ENCODE measurements around the gene AOPEP. TPM values are rescaled to one million over a fixed set of nuclear protein-coding genes. Genes with fewer than 3 reads are reported as not detected.

The AOPEP gene
- total and polyA plus RNA-seq, 2 of the 13 experiments (the other 11 are each of a cell fraction or from before 2014, with no cell fraction given): 22.2 to 41.6 TPM

GRCh38 chr9:95031711-95032461 lies 305.4 kb downstream of the AOPEP start (continued):
- TF ChIP-seq, protein P1, sequence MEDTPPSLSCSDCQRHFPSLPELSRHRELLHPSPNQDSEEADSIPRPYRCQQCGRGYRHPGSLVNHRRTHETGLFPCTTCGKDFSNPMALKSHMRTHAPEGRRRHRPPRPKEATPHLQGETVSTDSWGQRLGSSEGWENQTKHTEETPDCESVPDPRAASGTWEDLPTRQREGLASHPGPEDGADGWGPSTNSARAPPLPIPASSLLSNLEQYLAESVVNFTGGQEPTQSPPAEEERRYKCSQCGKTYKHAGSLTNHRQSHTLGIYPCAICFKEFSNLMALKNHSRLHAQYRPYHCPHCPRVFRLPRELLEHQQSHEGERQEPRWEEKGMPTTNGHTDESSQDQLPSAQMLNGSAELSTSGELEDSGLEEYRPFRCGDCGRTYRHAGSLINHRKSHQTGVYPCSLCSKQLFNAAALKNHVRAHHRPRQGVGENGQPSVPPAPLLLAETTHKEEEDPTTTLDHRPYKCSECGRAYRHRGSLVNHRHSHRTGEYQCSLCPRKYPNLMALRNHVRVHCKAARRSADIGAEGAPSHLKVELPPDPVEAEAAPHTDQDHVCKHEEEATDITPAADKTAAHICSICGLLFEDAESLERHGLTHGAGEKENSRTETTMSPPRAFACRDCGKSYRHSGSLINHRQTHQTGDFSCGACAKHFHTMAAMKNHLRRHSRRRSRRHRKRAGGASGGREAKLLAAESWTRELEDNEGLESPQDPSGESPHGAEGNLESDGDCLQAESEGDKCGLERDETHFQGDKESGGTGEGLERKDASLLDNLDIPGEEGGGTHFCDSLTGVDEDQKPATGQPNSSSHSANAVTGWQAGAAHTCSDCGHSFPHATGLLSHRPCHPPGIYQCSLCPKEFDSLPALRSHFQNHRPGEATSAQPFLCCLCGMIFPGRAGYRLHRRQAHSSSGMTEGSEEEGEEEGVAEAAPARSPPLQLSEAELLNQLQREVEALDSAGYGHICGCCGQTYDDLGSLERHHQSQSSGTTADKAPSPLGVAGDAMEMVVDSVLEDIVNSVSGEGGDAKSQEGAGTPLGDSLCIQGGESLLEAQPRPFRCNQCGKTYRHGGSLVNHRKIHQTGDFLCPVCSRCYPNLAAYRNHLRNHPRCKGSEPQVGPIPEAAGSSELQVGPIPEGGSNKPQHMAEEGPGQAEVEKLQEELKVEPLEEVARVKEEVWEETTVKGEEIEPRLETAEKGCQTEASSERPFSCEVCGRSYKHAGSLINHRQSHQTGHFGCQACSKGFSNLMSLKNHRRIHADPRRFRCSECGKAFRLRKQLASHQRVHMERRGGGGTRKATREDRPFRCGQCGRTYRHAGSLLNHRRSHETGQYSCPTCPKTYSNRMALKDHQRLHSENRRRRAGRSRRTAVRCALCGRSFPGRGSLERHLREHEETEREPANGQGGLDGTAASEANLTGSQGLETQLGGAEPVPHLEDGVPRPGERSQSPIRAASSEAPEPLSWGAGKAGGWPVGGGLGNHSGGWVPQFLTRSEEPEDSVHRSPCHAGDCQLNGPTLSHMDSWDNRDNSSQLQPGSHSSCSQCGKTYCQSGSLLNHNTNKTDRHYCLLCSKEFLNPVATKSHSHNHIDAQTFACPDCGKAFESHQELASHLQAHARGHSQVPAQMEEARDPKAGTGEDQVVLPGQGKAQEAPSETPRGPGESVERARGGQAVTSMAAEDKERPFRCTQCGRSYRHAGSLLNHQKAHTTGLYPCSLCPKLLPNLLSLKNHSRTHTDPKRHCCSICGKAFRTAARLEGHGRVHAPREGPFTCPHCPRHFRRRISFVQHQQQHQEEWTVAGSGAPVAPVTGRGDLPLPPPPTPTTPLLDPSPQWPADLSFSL (CRISPR knock-in tag; IDR thresholded peaks at IDR 0.05): no peak
- TF ChIP-seq MTF1 (CRISPR knock-in tag; IDR thresholded peaks at IDR 0.05) (no peak), ZNF337 (CRISPR knock-in tag; IDR thresholded peaks at IDR 0.05; ENCODE audit: borderline replicate concordance, low read depth) (no peak), KDM1A (CRISPR knock-in tag; IDR thresholded peaks at IDR 0.05) (no peak), FOXC1 (CRISPR knock-in tag; IDR thresholded peaks at IDR 0.05; ENCODE audit: borderline replicate concordance) (no peak), ZNF546 (CRISPR knock-in tag; conservative IDR thresholded peaks at IDR 0.05) (no peak), GTF3A (CRISPR knock-in tag; conservative IDR thresholded peaks at IDR 0.05) (no peak), ONECUT2 (CRISPR knock-in tag; IDR thresholded peaks at IDR 0.05) (no peak), DPF2 (CRISPR knock-in tag; IDR thresholded peaks at IDR 0.05; ENCODE audit: borderline replicate concordance, low read depth) (peak; percentile 20; the same call in 1 of the 2 replicates), MXD1 (CRISPR knock-in tag; IDR thresholded peaks at IDR 0.05) (no peak), POGZ (CRISPR knock-in tag; IDR thresholded peaks at IDR 0.05) (peak; percentile 39; the same call in 1 of the 2 replicates), ARID3A (IDR thresholded peaks at IDR 0.05; ENCODE audit: low read depth, low read length) (peak; percentile 40; the same call in 1 of the 2 replicates), SAFB2 (CRISPR knock-in tag; IDR thresholded peaks at IDR 0.05; ENCODE audit: borderline replicate concordance, low read depth) (no peak), ATRX (CRISPR knock-in tag; IDR thresholded peaks at IDR 0.05; ENCODE audit: borderline replicate concordance) (no peak), TAF15 (IDR thresholded peaks at IDR 0.05; ENCODE audit: low read depth, low read length, poor library complexity, severe bottlenecking) (no peak)
- TF ChIP-seq, protein P2, sequence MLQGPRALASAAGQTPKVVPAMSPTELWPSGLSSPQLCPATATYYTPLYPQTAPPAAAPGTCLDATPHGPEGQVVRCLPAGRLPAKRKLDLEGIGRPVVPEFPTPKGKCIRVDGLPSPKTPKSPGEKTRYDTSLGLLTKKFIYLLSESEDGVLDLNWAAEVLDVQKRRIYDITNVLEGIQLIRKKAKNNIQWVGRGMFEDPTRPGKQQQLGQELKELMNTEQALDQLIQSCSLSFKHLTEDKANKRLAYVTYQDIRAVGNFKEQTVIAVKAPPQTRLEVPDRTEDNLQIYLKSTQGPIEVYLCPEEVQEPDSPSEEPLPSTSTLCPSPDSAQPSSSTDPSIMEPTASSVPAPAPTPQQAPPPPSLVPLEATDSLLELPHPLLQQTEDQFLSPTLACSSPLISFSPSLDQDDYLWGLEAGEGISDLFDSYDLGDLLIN (CRISPR knock-in tag; IDR thresholded peaks at IDR 0.05; ENCODE audit: borderline replicate concordance): 0 out of 2 replicates have a peak, but pooled peaks have one; percentile 25
- TF ChIP-seq, protein P3, sequence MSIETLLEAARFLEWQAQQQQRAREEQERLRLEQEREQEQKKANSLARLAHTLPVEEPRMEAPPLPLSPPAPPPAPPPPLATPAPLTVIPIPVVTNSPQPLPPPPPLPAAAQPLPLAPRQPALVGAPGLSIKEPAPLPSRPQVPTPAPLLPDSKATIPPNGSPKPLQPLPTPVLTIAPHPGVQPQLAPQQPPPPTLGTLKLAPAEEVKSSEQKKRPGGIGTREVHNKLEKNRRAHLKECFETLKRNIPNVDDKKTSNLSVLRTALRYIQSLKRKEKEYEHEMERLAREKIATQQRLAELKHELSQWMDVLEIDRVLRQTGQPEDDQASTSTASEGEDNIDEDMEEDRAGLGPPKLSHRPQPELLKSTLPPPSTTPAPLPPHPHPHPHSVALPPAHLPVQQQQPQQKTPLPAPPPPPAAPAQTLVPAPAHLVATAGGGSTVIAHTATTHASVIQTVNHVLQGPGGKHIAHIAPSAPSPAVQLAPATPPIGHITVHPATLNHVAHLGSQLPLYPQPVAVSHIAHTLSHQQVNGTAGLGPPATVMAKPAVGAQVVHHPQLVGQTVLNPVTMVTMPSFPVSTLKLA (IDR thresholded peaks at IDR 0.05): peak; percentile 58
